K562 (cell line): Measurements from ENCODE around the gene RERE. TPM values are rescaled to one million over a fixed set of nuclear protein-coding genes. Genes with fewer than 3 reads are reported as not detected.
A peak's percentile ranks its signal among the peaks of the same experiment; 100 is the strongest.

Experiments used
- ATAC-seq: fragments of 200-7000 bp; cut with Tn5 transposase; 3 replicates; pipeline ENCODE4 v1.9.1; 2020; ENCODE audit warnings: moderate library complexity
- BruUV-seq: library from RNA; stranded (reverse); fragments of 400-500 nt; replicated peaks from 2 replicates; lab custom pipeline; 2021; lab: Mats Ljungman, UMichigan
- CTCF ChIA-PET: fragments of 300-600 bp; formaldehyde crosslinking; extraction: SDS; loops from one replicate; lab custom pipeline; 2021; ENCODE audit warnings: low intra/inter-chr PET ratio; lab: Yijun Ruan, JAX
- POLR2A ChIA-PET: fragments of 300-600, 350-650 bp; sonication (Branson Sonifier 250); formaldehyde crosslinking; extraction: SDS; loops from one replicate; lab custom pipeline; 2021; ENCODE audit warnings: antibody characterized with exemption, inconsistent platforms; lab: Yijun Ruan, JAX
- DNase-seq, 4 experiments: peaks; one replicate each; pipeline versions ENCODE4 v3.0.0 to v3.0.0-alpha.2; 2011 to 2018; ENCODE audit warnings: low spot score in 3 of 4, mixed read lengths in 3 of 4; ENCODE audit errors: extremely low read depth in 1 of 4
- FAIRE-seq: peaks from 2 replicates; lab custom pipeline; 2011; peaks lifted over from hg19 to GRCh38; lab: Jason Lieb, UNC
- H2AFZ ChIP-seq: 2 replicates; pipeline ENCODE4 v1.6.0; 2011; ENCODE audit warnings: low read depth, low read length, control low read depth, inconsistent platforms
- H3K27ac ChIP-seq: fragments of 200-600 bp; 3 replicates; pipeline ENCODE4 v1.8.0; 2011; ENCODE audit warnings: low read depth, mild to moderate bottlenecking, control low read depth, inconsistent platforms, low read length, moderate library complexity, mixed read lengths; ENCODE audit errors: extremely low read depth
- H3K27me3 ChIP-seq, 2 experiments: fragments of 300-600 bp in 1 of 2; 2 replicates in 1 of 2; 3 replicates in 1 of 2; pipeline versions ENCODE4 v1.6.0 to v1.8.0; 2011; ENCODE audit warnings: inconsistent platforms in 2 of 2, low read length in 2 of 2, mild to moderate bottlenecking in 1 of 2, mixed read lengths in 1 of 2, moderate library complexity in 1 of 2; ENCODE audit not compliant: control insufficient read depth in 2 of 2, insufficient read depth in 2 of 2
- H3K36me3 ChIP-seq: fragments of 300-600 bp; 3 replicates; pipeline ENCODE4 v1.8.0; 2011; ENCODE audit warnings: mild to moderate bottlenecking, low read length, inconsistent platforms; ENCODE audit not compliant: control insufficient read depth, insufficient read depth
- H3K4me1 ChIP-seq, 2 experiments: fragments of 200-600 bp in 1 of 2; replicated peaks in 1 of 2; 2 replicates in 1 of 2; 3 replicates in 1 of 2; pipeline versions ENCODE4 v1.5.1 to v1.8.0; 2011; ENCODE audit warnings: inconsistent platforms in 2 of 2, low read length in 2 of 2, mild to moderate bottlenecking in 1 of 2, mixed read lengths in 1 of 2, moderate library complexity in 1 of 2; ENCODE audit not compliant: control insufficient read depth in 2 of 2, insufficient read depth in 2 of 2
- H3K4me2 ChIP-seq: 2 replicates; pipeline ENCODE4 v1.6.1; 2011; ENCODE audit warnings: low read length, control low read depth, inconsistent platforms, mixed read lengths; ENCODE audit not compliant: insufficient read depth
- H3K4me3 ChIP-seq: fragments of 200-600 bp; sonication (generic), shearing (Covaris generic); 2 replicates; pipeline ENCODE4 v1.5.1; 2016; ENCODE audit warnings: control low read depth, inconsistent platforms
- H3K79me2 ChIP-seq: fragments of 200-600 bp; 3 replicates; pipeline ENCODE4 v1.8.0; 2011; ENCODE audit warnings: low read length, inconsistent platforms; ENCODE audit not compliant: control insufficient read depth, insufficient read depth
- H3K9ac ChIP-seq, 2 experiments: 2 replicates each; pipeline versions ENCODE4 v1.6.0 to v1.6.1; 2011; ENCODE audit warnings: low read depth in 2 of 2, low read length in 2 of 2, control low read depth in 1 of 2, inconsistent platforms in 1 of 2, mild to moderate bottlenecking in 1 of 2, mixed read lengths in 1 of 2; ENCODE audit not compliant: insufficient read depth in 1 of 2
- H3K9me1 ChIP-seq: one replicate; pipeline ENCODE4 v1.6.0; 2011; ENCODE audit warnings: inconsistent platforms, mild to moderate bottlenecking, low read length, moderate library complexity; ENCODE audit not compliant: control insufficient read depth, insufficient read depth
- H3K9me3 ChIP-seq: replicated peaks from 2 replicates; pipeline ENCODE4 v1.5.1; 2011; ENCODE audit warnings: low read depth, low read length, inconsistent platforms; ENCODE audit not compliant: control insufficient read depth, insufficient read depth
- H4K20me1 ChIP-seq: replicated peaks from 2 replicates; pipeline ENCODE4 v1.6.1; 2011; ENCODE audit warnings: low read length, inconsistent platforms, mixed read lengths; ENCODE audit not compliant: control insufficient read depth, insufficient read depth
- BCOR ChIP-seq: fragments of 450-650 bp; IDR thresholded peaks from 2 replicates; pipeline ENCODE4 v1.6.1; 2016
- FIP1L1 ChIP-seq: fragments of 200-400 bp; formaldehyde crosslinking; IDR thresholded peaks from 2 replicates; pipeline ENCODE4 v1.6.1; 2018; ENCODE audit warnings: mild to moderate bottlenecking, low read depth, low read length; ENCODE audit not compliant: poor library complexity, severe bottlenecking
- NFE2L1 ChIP-seq: fragments of 450-650 bp; IDR thresholded peaks from 2 replicates; pipeline ENCODE4 v1.6.1; 2016; ENCODE audit warnings: missing genetic modification characterization, low read depth, mild to moderate bottlenecking, missing compliant biosample characterization, moderate library complexity, borderline replicate concordance
- TBL1XR1 ChIP-seq, 2 experiments: IDR thresholded peaks; 2 replicates each; pipeline ENCODE4 v1.6.1; 2012; ENCODE audit warnings: improper control_type of control experiment in 2 of 2, low read length in 2 of 2, mild to moderate bottlenecking in 1 of 2
- THAP7 ChIP-seq: fragments of 250-450 bp; sonication (Bioruptor Pico); IDR thresholded peaks from 2 replicates; pipeline ENCODE4 v1.5.0; 2021
- WGBS: fragments of 100-300 bp; shearing (Covaris generic); methylation state at CpG from one replicate; pipeline ENCODE4 v1.1.6; 2016; ENCODE audit warnings: low coverage, mixed read lengths; ENCODE audit not compliant: insufficient coverage; ENCODE audit errors: missing lambda C conversion rate; 5-methylcytosine and 5-hydroxymethylcytosine counted together
- in situ Hi-C: fragments of 300-500 bp; cut with MboI; formaldehyde crosslinking; loops from 4 replicates; pipeline ENCODE4 v1.15.0; 2018; ENCODE audit warnings: inconsistent platforms, mixed read lengths
- intact Hi-C: fragments of 100-400 bp; cut with micrococcal nuclease; formaldehyde crosslinking; loops from 2 replicates; pipeline ENCODE4 v1.14.2; 2022
- polyA plus RNA-seq, 8 experiments: library from polyadenylated mRNA; depleted of rRNA in 4 of 8; stranded (reverse) in 5 of 8; unstranded in 3 of 8; fragments of >200 nt; fragmentation: Nextera tagmentation in 2 of 8; fragmentation: Illumina TruSeq in 1 of 8; extraction: Ambion mirVana in 2 of 8; extraction: Trizol in 1 of 8; gene quantifications; 2 replicates each; pipeline versions ENCODE4 v1.2.1 to v1.2.3, GENCODE V29; 2011 to 2014; ENCODE audit warnings: inconsistent platforms in 1 of 8, missing spikeins in 1 of 8
- total RNA-seq, 7 experiments: library from RNA; depleted of rRNA in 6 of 7; stranded (reverse); fragments of >200 nt in 6 of 7; fragmentation: Illumina TruSeq in 2 of 7; extraction: Trizol in 2 of 7; gene quantifications; 2 replicates each; pipeline versions ENCODE4 v1.2.1 to v1.2.3, GENCODE V29; 2011 to 2021; ENCODE audit warnings: low replicate concordance in 1 of 7

RERE gene
- total and polyA plus RNA-seq, 9 of the 15 experiments (the other 6 are each of a cell fraction or from before 2014, with no cell fraction given) = 3.0 to 51.5 (median 13.4) TPM

- in situ Hi-C loops = no loop called here
- Histone ChIP-seq H3K9me1 (no peaks in the 10 kb centered on the region), H2AFZ (no peak overlapping the region), H3K27ac (no peak overlapping the region), H3K9ac (no peak overlapping the region), H3K36me3 (no peaks in the 10 kb centered on the region), H3K4me2 (no peak overlapping the region), H3K79me2 (peaks cover 42% of the 10 kb centered on the region), H3K4me3 (no peak overlapping the region), H4K20me1 (no peaks in the 10 kb centered on the region), H3K27me3 (no peaks in the 10 kb centered on the region), H3K4me1 (peaks cover under 1 to 6% of the 10 kb centered on the region in 2 experiments; a peak in 1 of 5 replicates), H3K9me3 (no peaks in the 10 kb centered on the region)
- DNase-seq (no peak), ATAC-seq (peak; percentile 32; the same call in 1 of the 3 replicates), FAIRE-seq (no peak)
- no TSS peak for BruUV-seq
- TF ChIP-seq FIP1L1 = no peak
- TF ChIP-seq THAP7 (CRISPR knock-in tag) = no peak
- no peak for TF ChIP-seq NFE2L1 (tag)
- no peak for TF ChIP-seq BCOR
- TF ChIP-seq TBL1XR1 (IDR thresholded peaks at IDR 0.05; ENCODE audit: low read length in 2 of 2) = no peak
- POLR2A ChIA-PET = interaction anchor here (1.0 to 2.4 kb wide), 3 partner anchors 11 to 29 kb away, joined by 3 to 7 read pairs (median 3); no protein-coding TSS in a partner anchor
- intact Hi-C loops = no loop called here
- 82% methylated on average over 4 of the region's 4 CpGs for WGBS
- CTCF ChIA-PET = no interaction called here
Measured at GRCh38 chr1:8751984-8752383, 65.5 kb downstream of the RERE start.
